Stimulated activated CD4-positive, alpha-beta T cell treated with anti-CD3 and anti-CD28 coated beads, Interleukin-2, amount 100 ng/mL, for 4 hours (primary cell): ENCODE measurements around the gene ASPSCR1.

Source experiments
- DNase-seq: peaks from one replicate; pipeline ENCODE4 v3.0.0-alpha.2; 2020; ENCODE audit warnings: low read depth

Gene ASPSCR1

GRCh38 chr17:82055965-82056728 lies 78.7 kb downstream of the ASPSCR1 start:
- DNase-seq = no peak

- DNase-seq = no peak
These were observed 79.5 kb downstream of the ASPSCR1 start for GRCh38 chr17:82056729-82057621.

- no peak for DNase-seq
These were observed 80.9 kb downstream of the ASPSCR1 start for GRCh38 chr17:82058230-82058854.

GRCh38 chr17:82058855-82059249 lies 81.4 kb downstream of the ASPSCR1 start:
- no peak for DNase-seq

- no peak for DNase-seq
These were observed 82.0 kb downstream of the ASPSCR1 start for GRCh38 chr17:82059272-82060000.

GRCh38 chr17:82060001-82060380 lies 82.6 kb downstream of the ASPSCR1 start:
- DNase-seq = no peak

GRCh38 chr17:82060614-82061013 lies 83.2 kb downstream of the ASPSCR1 start:
- no peak for DNase-seq

GRCh38 chr17:82061047-82061925 lies 83.9 kb downstream of the ASPSCR1 start:
- no peak for DNase-seq

- DNase-seq = no peak
These were observed 84.9 kb downstream of the ASPSCR1 start for GRCh38 chr17:82062076-82062983.

- no peak for DNase-seq
These were observed 85.5 kb downstream of the ASPSCR1 start for GRCh38 chr17:82062984-82063368.

GRCh38 chr17:82063424-82064415 lies 86.3 kb downstream of the ASPSCR1 start:
- DNase-seq = no peak

- no peak for DNase-seq
These were observed 87.2 kb downstream of the ASPSCR1 start for GRCh38 chr17:82064433-82065192.

- DNase-seq = peak; percentile 23
These were observed 87.8 kb downstream of the ASPSCR1 start for GRCh38 chr17:82065193-82065637.

- peak; percentile 52 for DNase-seq
These were observed 88.3 kb downstream of the ASPSCR1 start, which contains the start of gene DUS1L for GRCh38 chr17:82065638-82066303. TSS of gene DUS1L (minus strand) at chr17:82065804. CDS start at chr17:82065059, 745 bp downstream.
